GM18907 (cell line): ENCODE data around the gene BACE1.
"Not testable (repeated sequence)": the region's sequence is repeated elsewhere in the genome, so short reads cannot be mapped to it uniquely, and the experiment has no call there.

Experiments
- ATAC-seq: cut with Tn5 transposase; IDR thresholded peaks from one replicate; pipeline ENCODE4 v1.9.1; 2021; ENCODE audit warnings: mild to moderate bottlenecking, moderate library complexity; ENCODE audit not compliant: unreplicated experiment

The BACE1 gene

DNA sequence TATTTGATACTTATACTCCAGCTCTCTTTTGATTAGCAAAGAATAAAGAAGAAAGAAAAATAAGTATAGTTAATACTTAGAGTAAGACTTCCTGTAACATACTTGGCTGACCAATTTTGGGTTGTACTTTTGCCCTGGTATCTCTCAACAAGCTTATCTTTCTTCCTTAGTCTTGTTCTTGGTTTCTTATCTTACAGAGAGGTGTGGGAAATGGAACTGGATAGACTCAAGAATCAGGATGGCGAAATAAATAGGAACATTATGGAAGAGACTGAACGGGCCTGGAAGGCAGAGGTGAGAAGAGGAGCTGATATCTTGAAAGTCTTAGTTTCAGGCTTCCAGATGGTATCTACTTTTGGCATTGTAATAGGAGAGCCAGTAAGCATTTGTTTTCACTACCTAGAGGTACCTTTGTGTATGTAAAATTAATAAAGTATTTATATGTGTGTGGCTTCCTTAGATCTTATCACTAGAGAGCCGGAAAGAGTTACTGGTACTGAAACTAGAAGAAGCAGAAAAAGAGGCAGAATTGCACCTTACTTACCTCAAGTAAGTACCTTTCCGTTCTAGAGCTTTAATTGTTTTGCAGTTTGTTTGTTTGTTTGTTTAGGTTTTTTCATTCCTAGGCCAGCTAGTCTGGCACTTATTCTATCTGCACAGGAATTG is 36.2 kb downstream of the BACE1 start:
- ATAC-seq = no peak

DNA sequence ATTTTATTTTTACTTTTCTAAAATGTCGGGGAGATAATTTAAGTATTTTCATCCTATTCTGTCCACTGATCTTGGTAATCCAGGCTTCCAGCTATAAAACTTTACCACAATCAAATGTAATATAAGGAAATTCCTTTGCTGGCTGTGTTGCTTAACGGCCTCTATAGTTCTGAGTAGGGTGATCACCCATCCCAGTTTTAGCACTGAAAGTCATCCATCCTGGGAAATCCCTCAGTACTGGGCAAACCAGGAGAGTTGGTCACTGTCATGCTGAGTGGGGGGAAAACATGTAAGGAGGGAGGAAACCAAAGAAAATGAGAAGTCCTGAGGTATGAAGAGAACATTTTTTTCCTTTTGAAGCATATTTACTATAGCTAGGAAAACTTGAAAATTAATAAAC is 37.7 kb downstream of the BACE1 start:
- ATAC-seq = no peak

DNA sequence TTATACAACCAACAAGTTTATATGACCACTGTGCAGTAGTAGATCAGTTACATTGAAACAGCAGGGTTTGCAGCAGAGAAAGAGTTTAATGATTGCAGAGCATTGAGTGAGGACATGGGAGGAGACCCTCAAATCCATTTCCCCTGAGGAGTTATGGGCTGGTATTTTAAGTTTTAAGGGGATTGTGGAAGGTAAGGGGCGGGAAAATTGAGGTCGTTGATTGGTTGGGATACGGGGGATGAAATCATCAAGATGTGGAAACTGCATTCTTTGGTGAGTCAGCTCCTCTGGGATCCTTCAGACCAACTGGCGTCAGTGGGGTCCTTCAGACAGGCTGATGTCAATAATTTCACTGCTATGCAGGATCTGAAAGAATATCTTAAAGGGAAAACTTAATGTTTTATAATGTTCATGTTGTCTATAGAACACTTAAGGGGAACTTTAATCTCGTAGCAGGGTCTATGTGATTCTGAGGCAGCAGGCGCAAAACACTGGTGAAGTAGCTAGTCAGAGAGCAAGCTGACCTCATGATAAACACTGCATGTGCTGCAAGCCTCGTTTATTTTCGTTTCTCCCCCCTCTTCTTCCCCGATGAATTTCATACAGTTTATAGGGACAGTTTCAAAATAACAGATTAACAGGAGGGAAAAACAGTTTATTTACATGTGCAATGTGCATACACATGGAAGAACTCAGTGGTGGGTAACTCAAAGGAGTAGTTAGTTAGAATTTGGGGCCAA is 42.3 kb downstream of the BACE1 start:
- ATAC-seq = no peak

DNA sequence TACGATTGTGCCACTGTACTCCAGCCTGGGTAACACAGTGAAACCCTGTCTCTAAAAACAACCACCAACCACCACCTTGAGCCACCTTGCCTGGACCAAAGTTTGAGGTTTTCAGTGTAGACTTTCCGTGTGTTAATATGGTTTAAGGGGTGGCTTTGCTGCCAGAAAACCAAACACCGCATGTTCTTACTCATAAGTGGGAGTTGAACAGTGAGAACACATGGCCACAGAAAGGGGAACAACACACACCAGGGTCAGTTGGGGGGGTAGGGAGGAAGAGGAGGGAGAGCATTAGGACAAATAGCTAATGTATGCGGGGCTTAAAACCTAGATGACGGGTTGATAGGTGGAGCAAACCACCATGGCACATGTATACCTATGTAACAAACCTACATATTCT is 43.9 kb downstream of the BACE1 start:
- not testable (repeated sequence) for ATAC-seq

DNA sequence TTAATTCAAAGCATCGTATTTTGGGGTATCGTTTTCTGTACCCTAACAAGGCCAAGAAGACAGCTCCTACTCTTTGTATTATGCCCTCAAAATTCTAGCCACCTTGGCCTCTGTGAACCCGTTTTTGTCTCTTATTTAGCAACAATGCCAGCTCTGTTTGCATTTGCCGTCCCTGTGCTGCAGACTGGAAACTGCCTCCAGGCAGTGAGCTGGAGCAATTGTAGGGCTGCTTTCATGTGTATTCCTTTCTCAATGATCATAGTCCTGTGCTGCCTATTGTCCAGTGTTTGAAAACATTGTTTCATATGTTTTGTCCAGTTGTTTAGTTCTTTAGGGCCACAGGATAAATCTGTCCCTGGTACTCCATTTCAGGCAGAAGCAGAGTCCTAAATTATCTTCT is 44.8 kb downstream of the BACE1 start:
- ATAC-seq = no peak

DNA sequence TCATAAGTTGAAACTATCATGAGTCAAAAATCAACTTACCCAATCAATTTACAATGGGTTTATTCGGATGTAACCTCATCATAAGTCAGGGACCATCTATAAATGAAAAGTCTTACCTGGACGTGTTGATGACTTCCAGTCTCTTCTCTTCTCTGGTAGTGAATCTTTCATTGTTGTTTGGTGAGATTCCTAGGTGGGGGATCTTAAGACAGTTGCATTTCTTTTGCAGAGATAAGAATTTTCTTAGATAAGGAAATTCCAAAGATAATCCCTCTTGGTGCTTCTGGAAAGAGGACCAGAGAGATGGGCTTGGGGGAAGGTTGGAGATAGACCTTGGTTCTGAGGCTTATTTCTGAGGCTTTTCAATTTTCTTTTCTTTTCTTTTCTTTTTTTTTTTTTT is 46.2 kb downstream of the BACE1 start:
- ATAC-seq = no peak

DNA sequence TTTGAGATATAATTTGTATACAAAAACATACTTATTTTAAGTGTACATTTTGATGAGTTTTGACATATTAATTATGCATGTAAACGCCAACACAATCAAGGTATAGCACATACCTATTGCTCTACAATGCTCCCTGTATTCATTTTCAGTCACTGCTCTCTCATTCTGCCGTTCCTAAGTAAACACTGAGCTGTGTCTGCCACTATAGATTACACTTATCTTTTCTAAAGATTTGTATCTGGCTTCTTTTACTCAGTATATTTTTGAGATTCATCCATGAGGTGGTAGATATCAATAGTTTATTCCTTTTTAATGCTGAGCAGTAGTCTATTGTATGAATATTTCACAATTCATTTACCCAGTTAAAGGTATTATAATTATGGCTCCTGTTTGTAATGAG is 50.3 kb downstream of the BACE1 start:
- no peak for ATAC-seq

DNA sequence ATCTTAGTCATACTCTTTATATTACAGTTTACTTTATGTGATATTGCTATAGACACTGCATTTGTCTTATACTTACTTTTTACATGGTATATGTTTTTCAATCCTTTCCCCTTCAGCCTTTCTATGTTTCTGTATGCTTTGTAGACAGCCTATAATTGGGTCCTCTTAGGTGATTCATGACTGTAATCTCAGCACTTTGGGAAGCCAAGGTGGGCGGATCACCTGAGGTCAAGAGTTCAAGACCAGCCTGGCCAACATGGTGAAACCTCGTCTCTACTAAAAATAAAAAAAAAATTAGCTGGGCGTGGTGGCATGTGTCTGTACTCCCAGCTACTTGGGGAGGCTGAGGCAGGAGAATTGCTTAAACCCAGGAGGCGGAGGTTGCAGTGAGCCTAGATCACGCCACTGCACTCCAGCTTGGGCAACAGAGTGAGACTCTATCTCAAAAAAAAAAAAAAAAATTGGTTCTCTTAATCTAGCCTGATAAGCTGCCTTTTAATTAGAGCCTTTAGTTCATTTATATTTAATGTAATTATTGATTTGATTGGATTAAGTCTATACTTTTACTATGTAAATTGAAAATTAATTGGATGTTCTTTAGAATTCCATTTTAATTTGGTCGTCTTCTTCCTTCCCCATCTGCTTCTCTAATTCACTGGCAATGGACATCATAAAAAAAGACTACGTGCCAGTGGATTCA is 51.3 kb downstream of the BACE1 start:
- ATAC-seq = not testable (repeated sequence)

DNA sequence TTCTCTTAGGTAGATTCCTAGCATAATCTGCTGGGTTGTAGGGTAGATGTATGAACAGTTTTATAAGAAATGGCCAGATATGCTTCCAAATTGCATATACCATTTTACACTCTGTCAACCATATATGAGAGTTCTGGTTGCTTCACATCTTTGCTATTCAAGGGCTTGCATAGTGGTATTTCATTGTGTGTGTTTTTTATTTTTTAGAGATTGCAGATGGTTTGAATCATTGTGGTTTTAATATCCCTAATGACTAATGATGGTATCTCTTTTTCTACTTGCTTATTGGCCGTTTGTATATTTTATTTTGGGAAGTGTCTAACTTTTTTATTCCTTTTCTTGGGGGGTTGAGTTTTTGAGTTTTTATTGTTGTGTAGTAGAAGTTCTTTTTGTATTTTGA is 56.6 kb downstream of the BACE1 start:
- no peak for ATAC-seq

DNA sequence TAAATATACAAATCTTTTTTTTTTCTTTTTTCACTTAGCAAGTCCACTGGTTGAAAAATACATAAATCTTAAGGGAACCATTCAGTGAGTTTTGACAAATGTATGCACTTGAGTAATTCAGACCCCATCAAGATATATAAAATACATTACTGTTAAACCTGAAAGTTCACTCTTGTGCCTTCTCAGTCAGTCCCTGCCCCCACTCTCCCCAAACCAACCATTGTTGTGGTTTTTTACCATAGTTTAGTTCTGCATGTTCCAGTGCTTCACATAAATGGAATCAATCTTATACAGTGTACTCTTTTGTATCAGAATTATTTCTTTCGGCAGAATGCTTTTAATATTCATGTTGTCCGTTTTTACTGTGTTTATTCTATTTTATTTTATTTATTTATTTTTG is 57.5 kb downstream of the BACE1 start:
- no peak for ATAC-seq

DNA sequence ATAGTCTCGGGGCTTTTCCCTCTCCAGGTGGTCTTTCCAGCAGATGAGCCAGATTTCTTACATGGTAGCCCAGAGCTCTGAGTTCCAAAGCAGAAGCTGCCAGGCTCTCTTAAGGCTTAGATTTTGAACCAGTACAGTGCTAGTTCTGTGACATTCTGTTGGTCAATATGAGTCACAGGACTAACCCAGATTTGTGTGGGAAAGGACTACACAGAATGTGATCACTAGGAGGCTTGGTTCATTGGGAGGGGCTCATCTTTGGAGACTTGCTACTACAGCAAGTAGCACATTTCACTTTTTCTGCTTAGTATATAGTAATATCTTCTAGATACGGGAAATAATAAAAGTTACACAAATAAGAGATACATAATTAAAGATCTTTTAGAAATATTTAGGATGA is 59.5 kb downstream of the BACE1 start:
- no peak for ATAC-seq

DNA sequence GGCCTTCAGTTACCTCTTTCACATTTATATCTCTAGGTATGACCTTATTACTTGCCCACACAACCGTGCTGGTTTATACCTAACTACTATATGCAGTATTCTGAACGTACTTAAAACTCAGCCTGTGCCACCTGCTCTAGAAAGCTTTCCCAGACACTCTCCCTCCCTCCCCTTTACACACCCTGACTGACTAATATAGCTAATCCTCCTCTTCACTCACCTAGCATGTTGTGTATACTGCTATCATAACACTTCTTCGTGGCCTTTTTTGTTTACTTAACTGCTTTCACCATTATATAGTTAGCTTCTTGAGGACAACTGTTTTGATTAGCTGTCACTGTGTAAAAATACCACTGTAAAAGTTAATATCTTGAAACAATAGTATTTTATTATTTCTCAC is 60.1 kb downstream of the BACE1 start:
- no peak for ATAC-seq

DNA sequence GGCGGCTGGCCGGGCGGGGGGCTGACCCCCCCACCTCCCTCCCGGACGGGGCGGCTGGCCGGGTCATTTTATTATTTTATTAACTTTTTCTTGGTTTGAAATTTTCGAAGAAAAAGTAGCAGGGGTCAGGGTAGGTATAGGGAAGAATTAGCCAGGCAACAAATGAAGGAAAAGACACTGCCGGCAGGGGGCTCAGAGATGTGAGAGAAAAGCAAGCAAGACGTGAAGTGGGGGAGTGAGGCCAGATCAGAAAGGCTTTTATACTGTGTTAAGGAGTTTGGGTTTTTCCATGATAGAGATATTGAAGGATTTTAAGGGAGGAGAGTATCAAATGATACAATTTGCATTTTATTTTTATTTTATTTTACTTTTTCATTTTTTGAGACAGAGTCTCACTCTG is 64.5 kb downstream of the BACE1 start:
- no peak for ATAC-seq

DNA sequence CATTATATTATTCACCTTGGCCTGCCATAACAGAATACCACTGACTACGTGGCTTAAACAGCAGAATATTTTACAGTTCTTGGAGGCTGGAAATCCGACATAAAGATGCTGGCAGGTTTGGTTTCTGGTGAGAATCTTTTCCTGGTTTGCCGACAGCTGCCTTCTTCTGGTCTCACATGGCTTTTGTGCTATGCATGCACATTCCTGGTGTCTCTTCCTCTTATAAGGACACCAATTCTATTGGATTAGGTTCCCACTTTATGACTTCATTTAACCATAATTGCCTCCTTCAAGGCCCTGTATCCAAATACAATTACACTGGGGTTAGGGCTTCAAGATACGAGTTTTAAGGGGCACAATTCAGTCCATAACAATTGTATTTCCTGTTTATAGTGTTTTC is 66.5 kb downstream of the BACE1 start:
- no peak for ATAC-seq

DNA sequence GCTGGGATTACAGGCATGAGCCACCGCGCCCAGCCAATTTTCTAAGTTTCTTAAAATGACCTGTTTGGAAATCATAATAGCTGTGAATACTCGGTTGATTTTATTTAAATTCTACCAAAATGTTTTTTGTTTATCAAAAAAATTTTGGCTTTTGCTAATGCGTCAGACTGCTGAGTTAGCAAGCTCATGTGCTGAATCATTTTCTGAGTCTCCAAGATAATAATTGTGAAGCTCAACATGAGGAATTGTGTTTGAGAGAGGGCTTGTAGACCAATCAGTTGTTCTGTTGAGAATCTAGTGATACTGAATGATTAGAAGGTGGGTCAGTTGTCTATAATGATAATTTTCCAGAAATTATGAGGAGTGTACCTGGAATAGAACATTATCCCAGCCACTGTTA is 67.7 kb downstream of the BACE1 start:
- ATAC-seq = no peak

DNA sequence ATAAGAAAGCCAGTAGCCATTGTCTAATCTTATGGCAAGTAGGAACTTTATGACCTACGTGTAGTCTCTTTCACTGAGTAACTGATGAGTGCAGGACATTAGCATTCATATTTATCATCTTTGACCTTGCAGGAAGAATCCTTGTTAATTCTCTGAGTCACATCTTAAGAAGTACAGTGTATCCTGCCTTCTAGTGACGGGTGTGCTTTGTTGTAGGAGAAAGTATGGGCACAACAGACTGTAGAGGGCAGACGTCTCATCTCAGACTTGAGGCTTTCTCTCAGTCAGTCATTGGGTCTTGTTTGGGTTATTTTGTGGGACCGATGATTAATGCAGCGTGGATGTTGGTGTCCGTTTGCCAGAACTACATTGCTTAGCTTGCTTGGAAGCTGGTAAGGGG is 76.8 kb downstream of the BACE1 start:
- ATAC-seq = no peak

DNA sequence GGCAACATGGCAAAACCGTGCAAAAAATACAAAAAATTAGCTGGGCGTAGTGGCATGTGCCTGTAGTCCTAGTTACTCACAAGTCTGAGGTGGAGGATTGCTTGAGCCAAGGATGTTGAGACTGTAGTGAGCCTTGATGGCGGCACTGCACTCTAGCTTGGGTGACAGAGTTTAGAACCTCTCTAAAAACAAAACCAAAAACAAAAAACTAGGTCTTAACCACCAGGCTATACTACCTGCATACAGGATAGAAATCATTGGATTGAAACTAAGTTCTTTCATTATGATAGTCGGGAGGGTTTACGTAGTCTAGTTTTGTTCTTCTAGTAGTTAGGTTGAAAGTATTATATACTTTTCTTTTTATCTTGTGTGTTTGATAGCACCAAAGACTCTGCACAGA is 77.8 kb downstream of the BACE1 start:
- ATAC-seq = no peak
